ENCODE data around the gene LRRC8E.

DNA sequence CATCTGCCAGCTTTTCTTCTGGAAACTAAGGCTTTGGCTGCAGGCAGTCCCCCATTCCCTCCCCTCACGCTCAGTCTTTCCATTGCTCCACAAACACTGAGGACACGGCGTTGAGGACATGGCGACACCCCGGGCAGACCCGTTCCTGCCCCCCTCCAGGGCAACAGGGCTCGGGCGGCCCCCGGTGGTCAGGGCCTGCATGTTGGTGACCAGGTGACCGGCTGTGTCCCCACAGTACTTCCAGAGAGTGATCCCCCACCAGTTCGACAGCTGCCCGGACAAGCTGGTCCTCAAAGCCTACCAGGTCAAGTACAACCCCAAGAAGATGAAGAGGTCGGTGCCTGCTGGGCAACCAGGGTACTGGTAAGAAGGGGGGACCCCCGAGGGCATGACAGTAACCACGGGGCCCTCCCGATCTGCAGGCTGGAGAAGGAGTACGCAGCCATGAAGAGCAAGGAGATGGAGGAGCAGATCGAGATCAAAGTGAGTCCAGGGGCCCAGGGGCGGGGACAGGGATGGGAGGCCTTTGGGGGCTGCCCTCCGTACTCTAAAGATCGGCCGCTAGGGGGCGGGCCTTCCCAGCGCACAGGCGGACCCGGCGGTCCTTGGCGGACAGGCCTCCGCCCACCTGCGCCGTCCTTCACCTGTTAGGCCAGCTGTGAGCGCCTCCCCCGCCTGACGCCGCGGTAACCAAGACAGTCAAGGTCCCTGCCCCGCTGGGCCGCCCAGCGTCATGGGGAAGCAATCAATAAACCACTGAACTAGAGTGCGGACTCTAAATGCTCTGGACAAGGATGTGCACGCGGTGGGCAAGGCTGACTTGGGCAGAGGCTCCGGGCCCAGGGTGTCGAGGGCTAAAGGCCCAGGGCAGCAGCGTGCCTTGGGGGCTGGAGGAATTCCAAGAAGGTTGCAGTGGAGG lies 35.2 kb upstream of the LRRC8E start:
- no peak for TF ChIP-seq POLR2A (IDR thresholded peaks at IDR 0.05)
- TF ChIP-seq CTCF (IDR thresholded peaks at IDR 0.05) = peak; percentile 44 to 86 (median 60)
- no peak for TF ChIP-seq POLR2AphosphoS5 (IDR thresholded peaks at IDR 0.05)
- TF ChIP-seq EP300 (IDR thresholded peaks at IDR 0.05) = no peak

Measured in sigmoid colon (tissue), 4 donors.